ENCODE measurements around the gene CALD1.

Gene CALD1

DNA sequence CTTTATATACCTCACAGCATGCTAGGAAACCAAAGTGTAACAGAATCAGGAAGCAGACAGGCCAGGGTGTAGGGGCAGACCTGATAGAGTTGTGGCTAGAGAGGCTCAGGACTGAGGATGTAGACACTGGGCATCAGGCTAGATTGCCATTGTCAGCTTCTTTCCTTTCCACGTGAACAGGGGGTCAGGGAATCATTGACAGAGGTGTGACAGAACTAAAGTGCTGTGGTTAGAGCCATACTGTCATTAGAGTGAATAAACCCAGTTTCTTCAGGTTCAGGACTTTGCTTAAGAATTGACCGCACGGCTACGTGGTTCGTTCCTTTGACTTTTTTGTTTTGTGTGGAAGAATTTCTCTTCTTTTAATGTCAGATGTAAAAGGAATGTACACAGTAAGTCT is 90.7 kb downstream of the CALD1 start:
- TF ChIP-seq CTCF (IDR thresholded peaks at IDR 0.05; ENCODE audit: low read depth, low read length) = no peak
- no peak overlapping the region for H3K4me3 ChIP-seq (ENCODE audit: low read depth, low read length)

GRCh38 chr7:134870781-134871180 is 91.3 kb downstream of the CALD1 start:
- no peak overlapping the region for H3K4me3 ChIP-seq (ENCODE audit: low read depth, low read length)
- no peak for TF ChIP-seq CTCF (IDR thresholded peaks at IDR 0.05; ENCODE audit: low read depth, low read length)

DNA sequence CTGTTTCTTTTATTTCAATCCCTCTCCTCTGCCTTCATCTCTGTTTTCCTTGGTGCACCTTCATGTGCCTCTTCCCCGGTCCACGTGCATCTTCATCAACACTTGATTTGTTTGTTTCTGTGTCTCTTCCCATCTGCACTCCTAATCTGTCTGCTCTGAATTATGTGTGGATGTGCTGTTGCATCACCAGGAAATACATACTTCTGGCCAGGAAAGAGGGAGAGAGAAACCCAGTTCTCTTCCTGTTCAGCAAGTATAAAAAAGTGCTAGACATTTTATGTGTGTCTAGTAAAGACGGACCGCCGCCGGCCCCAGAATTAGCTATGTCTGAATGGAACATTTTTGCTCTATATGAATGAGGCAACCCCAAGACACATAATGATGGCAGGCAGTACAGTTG is 93.8 kb downstream of the CALD1 start:
- no peak overlapping the region for H3K4me3 ChIP-seq (ENCODE audit: low read depth, low read length)
- TF ChIP-seq CTCF (IDR thresholded peaks at IDR 0.05; ENCODE audit: low read depth, low read length) = no peak

GRCh38 chr7:134874407-134874806 is 95.0 kb downstream of the CALD1 start:
- no peak overlapping the region for H3K4me3 ChIP-seq (ENCODE audit: low read depth, low read length)
- TF ChIP-seq CTCF (IDR thresholded peaks at IDR 0.05; ENCODE audit: low read depth, low read length) = no peak

- TF ChIP-seq CTCF (IDR thresholded peaks at IDR 0.05; ENCODE audit: low read depth, low read length) = no peak
- no peak overlapping the region for H3K4me3 ChIP-seq (ENCODE audit: low read depth, low read length)
Observed at GRCh38 chr7:134875867-134876266, 96.4 kb downstream of the CALD1 start.

GRCh38 chr7:134878746-134879357 is 99.4 kb downstream of the CALD1 start:
- H3K4me3 ChIP-seq (ENCODE audit: low read depth, low read length) = no peak overlapping the region
- TF ChIP-seq CTCF (IDR thresholded peaks at IDR 0.05; ENCODE audit: low read depth, low read length) = no peak

DNA sequence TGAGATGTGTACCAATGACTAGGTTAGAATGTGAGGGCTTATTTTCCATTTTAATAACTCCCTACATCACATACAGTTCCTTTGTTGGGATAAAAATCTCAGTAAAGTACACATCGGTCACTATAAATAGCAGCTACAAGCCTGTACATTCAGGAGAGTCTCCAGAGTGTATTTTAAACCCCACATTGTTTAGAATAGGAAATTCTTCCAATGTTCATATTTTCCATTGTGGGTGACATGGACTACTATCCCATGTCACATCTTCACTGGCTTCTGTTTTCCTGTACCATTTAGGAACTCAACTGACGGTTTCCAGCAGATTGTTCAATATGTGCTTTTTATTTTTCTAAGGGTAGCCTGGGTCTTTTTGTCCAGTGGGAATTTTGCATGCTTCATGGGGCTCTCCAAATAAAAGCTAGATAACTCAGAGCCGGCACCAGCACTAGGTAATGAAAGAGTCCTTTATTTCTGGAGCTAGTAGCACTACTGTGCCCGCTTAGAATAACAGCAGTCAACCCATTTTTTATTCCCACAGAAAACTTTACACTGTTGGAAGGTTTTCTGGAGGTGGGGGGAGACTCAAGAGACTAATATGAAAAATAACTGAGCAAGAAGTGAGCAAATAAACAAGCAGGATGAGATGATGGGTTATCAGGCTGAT is 100.5 kb downstream of the CALD1 start:
- H3K4me3 ChIP-seq (ENCODE audit: low read depth, low read length) = no peak overlapping the region
- TF ChIP-seq CTCF (IDR thresholded peaks at IDR 0.05; ENCODE audit: low read depth, low read length) = no peak
